Measurements from ENCODE around the gene DMGDH.

The DMGDH gene

DNA sequence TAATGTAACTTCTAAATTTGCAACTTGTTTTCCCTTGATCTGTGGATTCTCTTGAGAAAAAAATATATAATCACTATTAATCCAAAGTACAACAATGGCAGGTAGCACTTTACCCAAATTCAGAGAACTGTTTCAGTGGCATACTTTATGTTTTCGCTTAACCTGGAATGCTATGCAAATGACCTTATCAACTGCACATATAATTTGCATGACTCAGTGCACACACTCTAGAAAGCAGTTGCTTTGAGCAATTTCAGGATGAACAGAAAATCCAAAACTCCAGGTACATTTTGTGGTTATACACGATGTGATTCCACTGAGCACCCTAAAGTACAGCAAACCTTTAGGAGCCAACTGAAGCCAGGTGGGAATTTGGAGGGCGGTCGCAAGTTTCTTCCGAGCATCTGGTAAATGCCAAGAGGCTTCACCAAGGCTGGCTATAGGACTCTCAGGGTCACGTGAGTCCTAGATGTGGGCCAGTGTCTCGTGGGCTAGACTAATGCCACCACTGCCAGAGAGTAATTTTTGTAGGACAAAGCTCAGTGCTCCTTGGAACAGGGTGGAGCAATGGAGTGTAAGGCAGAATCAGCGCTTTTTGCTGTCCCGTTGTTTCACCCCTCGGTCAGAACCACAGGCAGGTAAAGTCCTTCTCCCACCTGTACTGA, 37.3 kb downstream of the DMGDH start:
- no peaks in the 10 kb centered on the region for H3K36me3 ChIP-seq (ENCODE audit: control insufficient read depth, insufficient read depth, low read length)
- H3K9me3 ChIP-seq (ENCODE audit: control insufficient read depth, insufficient read depth, low read depth, low read length): 0 out of 2 replicates have a peak, but pooled peaks cover 2% of the 10 kb centered on the region
- H3K9ac ChIP-seq (ENCODE audit: low read length): no peak overlapping the region
- H3K27me3 ChIP-seq (ENCODE audit: control insufficient read depth, insufficient read depth, low read length): no peaks in the 10 kb centered on the region
- no peak overlapping the region for H3K4me3 ChIP-seq (ENCODE audit: low read depth, low read length)
- H3K27ac ChIP-seq (ENCODE audit: low read depth, low read length): no peak overlapping the region
- H3K4me1 ChIP-seq (ENCODE audit: control insufficient read depth, insufficient read depth, low read length): no peaks in the 10 kb centered on the region

DNA sequence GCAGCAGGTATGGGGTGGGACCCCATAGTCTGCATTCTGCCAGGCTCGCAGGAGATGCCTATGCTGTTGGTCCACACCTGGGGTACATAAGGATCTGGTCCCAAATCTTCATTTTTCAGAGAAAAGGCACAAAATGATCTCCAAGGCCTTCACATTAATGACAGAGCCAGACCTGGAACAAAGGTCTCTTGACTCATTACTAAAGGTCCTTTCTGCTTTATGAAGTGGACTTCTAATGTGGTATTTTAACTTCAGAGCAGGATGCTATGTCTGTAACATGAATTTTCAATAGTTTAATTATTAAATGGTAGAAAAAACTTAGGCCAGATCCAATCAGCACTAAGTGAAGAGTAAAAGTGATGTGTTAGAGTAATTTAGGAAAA, 38.0 kb downstream of the DMGDH start:
- H3K36me3 ChIP-seq (ENCODE audit: control insufficient read depth, insufficient read depth, low read length): no peaks in the 10 kb centered on the region
- H3K27me3 ChIP-seq (ENCODE audit: control insufficient read depth, insufficient read depth, low read length): no peaks in the 10 kb centered on the region
- no peaks in the 10 kb centered on the region for H3K9me3 ChIP-seq (ENCODE audit: control insufficient read depth, insufficient read depth, low read depth, low read length)
- no peaks in the 10 kb centered on the region for H3K4me1 ChIP-seq (ENCODE audit: control insufficient read depth, insufficient read depth, low read length)
- no peak overlapping the region for H3K4me3 ChIP-seq (ENCODE audit: low read depth, low read length)
- H3K27ac ChIP-seq (ENCODE audit: low read depth, low read length): no peak overlapping the region
- no peak overlapping the region for H3K9ac ChIP-seq (ENCODE audit: low read length)

DNA sequence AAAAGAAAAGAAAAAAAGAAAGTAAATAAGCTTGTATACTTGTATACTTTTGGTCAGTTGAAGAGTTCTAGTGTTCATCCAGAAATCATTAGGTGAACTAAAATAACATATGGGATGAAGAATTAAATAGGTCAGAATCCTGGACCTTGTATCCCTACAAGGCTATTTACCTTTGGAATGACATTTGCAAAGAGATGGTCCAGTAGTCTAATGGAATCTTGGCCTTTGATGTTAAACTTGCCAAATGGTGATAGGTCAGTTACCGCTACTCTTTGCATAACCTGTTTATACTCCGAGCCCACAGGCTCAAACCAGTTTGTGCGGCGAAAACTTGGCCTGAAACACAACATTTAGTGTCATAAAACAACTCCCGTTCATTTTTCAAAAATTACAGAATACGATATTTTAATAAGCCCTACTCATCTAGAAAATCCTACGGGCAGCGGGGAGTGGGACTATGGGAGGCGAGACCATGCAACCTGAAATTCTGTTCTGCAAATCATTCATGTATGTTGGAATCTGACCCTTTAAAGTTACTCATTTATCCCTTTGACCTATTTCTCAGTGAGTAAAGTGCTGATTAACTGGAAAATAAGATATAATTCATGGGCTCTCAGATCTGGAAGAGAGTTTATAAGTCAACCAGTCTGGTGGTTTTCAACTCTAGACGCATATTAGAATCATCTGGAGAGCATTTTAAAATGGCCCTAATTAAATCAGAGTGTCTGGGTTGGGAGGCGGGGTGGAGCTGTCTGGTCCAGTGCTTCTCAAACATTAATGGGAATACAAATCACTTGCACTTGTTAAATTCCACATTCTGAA, 38.6 kb downstream of the DMGDH start:
- no peak overlapping the region for H3K27ac ChIP-seq (ENCODE audit: low read depth, low read length)
- H3K9ac ChIP-seq (ENCODE audit: low read length): no peak overlapping the region
- no peaks in the 10 kb centered on the region for H3K36me3 ChIP-seq (ENCODE audit: control insufficient read depth, insufficient read depth, low read length)
- H3K4me1 ChIP-seq (ENCODE audit: control insufficient read depth, insufficient read depth, low read length): no peaks in the 10 kb centered on the region
- no peaks in the 10 kb centered on the region for H3K9me3 ChIP-seq (ENCODE audit: control insufficient read depth, insufficient read depth, low read depth, low read length)
- H3K27me3 ChIP-seq (ENCODE audit: control insufficient read depth, insufficient read depth, low read length): no peaks in the 10 kb centered on the region
- no peak overlapping the region for H3K4me3 ChIP-seq (ENCODE audit: low read depth, low read length)

DNA sequence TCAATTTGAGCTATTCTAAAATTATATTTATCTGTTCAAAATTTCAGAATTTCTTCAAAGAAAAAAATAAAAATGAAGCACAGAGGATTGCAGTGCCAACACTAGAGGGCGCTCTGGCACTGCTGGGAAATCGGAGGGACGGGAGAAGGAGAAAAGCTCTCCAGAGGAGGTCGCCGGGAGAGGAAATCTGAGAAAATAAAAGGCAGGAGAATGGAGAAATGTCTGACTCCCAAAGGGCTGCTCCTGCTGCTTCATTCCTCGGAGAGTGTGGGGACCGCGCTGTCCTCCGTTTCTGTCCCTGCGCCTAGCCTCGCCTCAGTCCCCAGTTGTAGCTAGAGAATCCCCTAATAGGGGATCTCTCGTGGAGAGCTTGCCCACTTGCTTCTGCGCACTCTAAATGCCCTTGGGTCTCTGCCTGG, 44.4 kb downstream of the DMGDH start:
- H3K9me3 ChIP-seq (ENCODE audit: control insufficient read depth, insufficient read depth, low read depth, low read length): no peaks in the 10 kb centered on the region
- H3K27ac ChIP-seq (ENCODE audit: low read depth, low read length): no peak overlapping the region
- H3K9ac ChIP-seq (ENCODE audit: low read length): no peak overlapping the region
- H3K4me3 ChIP-seq (ENCODE audit: low read depth, low read length): peak overlapping the region; percentile 44
- no peaks in the 10 kb centered on the region for H3K27me3 ChIP-seq (ENCODE audit: control insufficient read depth, insufficient read depth, low read length)
- H3K4me1 ChIP-seq (ENCODE audit: control insufficient read depth, insufficient read depth, low read length): peaks cover 15% of the 10 kb centered on the region
- H3K36me3 ChIP-seq (ENCODE audit: control insufficient read depth, insufficient read depth, low read length): no peaks in the 10 kb centered on the region

DNA sequence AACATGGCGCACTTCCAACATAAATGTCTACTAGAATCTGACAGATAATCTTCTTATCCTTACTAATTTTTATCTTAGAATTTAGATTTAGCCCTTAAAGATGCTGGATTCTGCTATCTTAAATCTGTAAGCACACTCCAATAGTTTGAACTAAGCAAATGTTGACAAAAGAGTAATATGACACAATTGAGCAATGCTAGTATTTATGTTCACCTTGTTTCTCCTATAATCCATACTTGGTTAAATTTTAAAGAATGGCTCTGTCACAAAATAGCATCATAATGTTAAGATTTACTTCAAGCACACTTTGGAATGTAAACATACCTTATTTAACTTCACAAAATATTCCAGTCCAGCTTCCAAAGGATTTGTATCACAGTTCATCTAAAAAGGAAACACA, 45.5 kb downstream of the DMGDH start:
- no peak overlapping the region for H3K4me3 ChIP-seq (ENCODE audit: low read depth, low read length)
- no peak overlapping the region for H3K27ac ChIP-seq (ENCODE audit: low read depth, low read length)
- peaks cover 15% of the 10 kb centered on the region for H3K4me1 ChIP-seq (ENCODE audit: control insufficient read depth, insufficient read depth, low read length)
- H3K9ac ChIP-seq (ENCODE audit: low read length): no peak overlapping the region
- no peaks in the 10 kb centered on the region for H3K9me3 ChIP-seq (ENCODE audit: control insufficient read depth, insufficient read depth, low read depth, low read length)
- no peaks in the 10 kb centered on the region for H3K36me3 ChIP-seq (ENCODE audit: control insufficient read depth, insufficient read depth, low read length)
- H3K27me3 ChIP-seq (ENCODE audit: control insufficient read depth, insufficient read depth, low read length): no peaks in the 10 kb centered on the region

DNA sequence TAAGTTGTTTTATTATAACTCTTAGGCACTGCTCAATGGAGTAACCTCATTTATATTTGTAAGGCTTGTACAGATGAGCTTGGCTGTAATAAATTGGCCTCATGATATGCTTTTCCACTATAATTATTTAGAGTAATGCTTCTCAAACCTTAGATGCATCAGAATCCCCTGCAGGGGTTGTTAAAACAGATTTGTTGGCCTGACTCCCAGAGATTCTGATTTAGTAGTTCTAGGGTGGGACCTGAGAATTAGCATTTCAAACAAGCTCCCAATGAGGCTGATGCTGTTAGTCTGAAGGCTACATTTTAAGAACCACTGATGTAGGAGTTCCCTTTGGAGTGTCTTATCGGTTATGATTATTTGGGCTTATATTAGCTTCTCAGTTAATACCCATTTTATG, 46.1 kb downstream of the DMGDH start:
- H3K9me3 ChIP-seq (ENCODE audit: control insufficient read depth, insufficient read depth, low read depth, low read length): no peaks in the 10 kb centered on the region
- no peaks in the 10 kb centered on the region for H3K27me3 ChIP-seq (ENCODE audit: control insufficient read depth, insufficient read depth, low read length)
- H3K27ac ChIP-seq (ENCODE audit: low read depth, low read length): no peak overlapping the region
- peaks cover 15% of the 10 kb centered on the region for H3K4me1 ChIP-seq (ENCODE audit: control insufficient read depth, insufficient read depth, low read length)
- H3K4me3 ChIP-seq (ENCODE audit: low read depth, low read length): no peak overlapping the region
- H3K9ac ChIP-seq (ENCODE audit: low read length): no peak overlapping the region
- H3K36me3 ChIP-seq (ENCODE audit: control insufficient read depth, insufficient read depth, low read length): no peaks in the 10 kb centered on the region

DNA sequence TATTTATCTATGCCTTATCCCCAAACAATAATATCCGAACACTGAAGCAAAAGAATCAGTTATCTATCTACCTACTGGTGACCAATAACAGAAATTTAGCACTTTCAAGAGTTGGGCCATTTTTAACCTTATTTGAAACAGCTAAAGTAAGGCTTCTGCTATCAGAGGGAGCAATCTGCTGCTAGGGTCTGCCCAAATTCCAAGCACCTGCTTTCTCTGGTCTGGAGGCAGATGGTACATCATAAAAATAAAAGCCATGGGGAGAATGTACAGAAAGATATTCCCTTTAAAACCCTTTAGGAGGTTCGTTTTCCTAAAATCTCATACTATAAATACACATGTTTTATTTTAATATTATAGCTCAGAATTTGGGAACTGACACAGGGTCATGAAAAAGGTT, 46.7 kb downstream of the DMGDH start:
- no peak overlapping the region for H3K9ac ChIP-seq (ENCODE audit: low read length)
- H3K27ac ChIP-seq (ENCODE audit: low read depth, low read length): no peak overlapping the region
- peaks cover 15% of the 10 kb centered on the region for H3K4me1 ChIP-seq (ENCODE audit: control insufficient read depth, insufficient read depth, low read length)
- no peaks in the 10 kb centered on the region for H3K9me3 ChIP-seq (ENCODE audit: control insufficient read depth, insufficient read depth, low read depth, low read length)
- H3K4me3 ChIP-seq (ENCODE audit: low read depth, low read length): no peak overlapping the region
- H3K27me3 ChIP-seq (ENCODE audit: control insufficient read depth, insufficient read depth, low read length): no peaks in the 10 kb centered on the region
- no peaks in the 10 kb centered on the region for H3K36me3 ChIP-seq (ENCODE audit: control insufficient read depth, insufficient read depth, low read length)

DNA sequence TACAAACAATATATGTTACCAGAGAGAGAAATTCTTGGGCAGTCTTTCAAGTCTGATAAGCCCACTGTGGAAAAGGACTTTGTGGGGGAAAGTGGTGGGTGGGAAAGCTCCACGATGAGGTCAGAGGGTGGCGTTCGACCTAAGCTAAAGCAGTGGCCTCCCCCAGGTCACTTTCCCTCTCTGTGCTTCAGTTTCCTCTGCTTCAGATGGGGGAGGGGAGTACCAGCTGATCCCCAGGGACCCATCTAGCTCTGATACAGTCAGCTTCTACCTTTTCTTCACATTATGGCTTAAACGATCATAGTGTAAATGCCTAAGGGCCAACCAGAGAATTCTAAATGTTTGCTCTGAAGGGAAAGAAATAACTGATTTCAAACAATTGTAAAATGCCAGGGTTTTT, 47.7 kb downstream of the DMGDH start:
- Histone ChIP-seq H3K27ac (ENCODE audit: low read depth, low read length) (no peak overlapping the region), H3K27me3 (ENCODE audit: control insufficient read depth, insufficient read depth, low read length) (no peaks in the 10 kb centered on the region), H3K4me3 (ENCODE audit: low read depth, low read length) (no peak overlapping the region), H3K4me1 (ENCODE audit: control insufficient read depth, insufficient read depth, low read length) (peaks cover 15% of the 10 kb centered on the region), H3K36me3 (ENCODE audit: control insufficient read depth, insufficient read depth, low read length) (no peaks in the 10 kb centered on the region), H3K9me3 (ENCODE audit: control insufficient read depth, insufficient read depth, low read depth, low read length) (no peaks in the 10 kb centered on the region), H3K9ac (ENCODE audit: low read length) (no peak overlapping the region)

DNA sequence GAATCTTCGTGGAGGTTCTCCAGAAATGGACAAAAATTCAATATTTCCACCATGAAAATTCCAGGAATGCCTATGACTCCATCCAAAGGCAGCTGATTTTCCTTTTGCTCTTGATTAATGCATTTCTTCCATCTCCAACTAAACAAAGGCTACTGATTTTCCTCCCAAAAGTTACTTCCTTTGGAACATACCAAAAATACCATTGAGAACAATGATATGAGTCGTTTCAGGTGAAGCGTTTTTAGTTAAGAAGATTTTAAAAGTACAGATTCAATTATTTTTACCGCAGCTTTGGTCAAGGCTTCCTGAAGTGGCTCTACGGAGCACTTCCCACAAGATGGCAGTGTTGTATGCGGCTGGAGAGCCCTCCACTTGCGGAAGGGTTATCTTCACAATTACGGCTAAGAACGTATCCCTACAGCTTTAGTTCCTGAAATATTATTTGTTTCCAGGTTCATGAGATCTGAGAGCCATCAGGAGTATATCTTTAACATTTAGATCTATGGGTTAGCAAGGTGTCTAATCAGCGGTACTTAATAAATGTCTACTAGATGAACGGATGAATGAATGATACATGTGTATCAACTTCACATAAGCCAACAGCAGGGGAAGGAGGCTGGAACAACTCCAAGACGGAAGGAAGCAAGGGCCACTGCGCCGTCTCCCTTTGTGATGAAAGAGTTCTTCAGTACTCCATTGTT, 48.5 kb downstream of the DMGDH start:
- Histone ChIP-seq H3K4me3 (ENCODE audit: low read depth, low read length) (peak overlapping the region; percentile 9; the same call in 1 of the 2 replicates), H3K36me3 (ENCODE audit: control insufficient read depth, insufficient read depth, low read length) (no peaks in the 10 kb centered on the region), H3K9ac (ENCODE audit: low read length) (no peak overlapping the region), H3K9me3 (ENCODE audit: control insufficient read depth, insufficient read depth, low read depth, low read length) (no peaks in the 10 kb centered on the region), H3K4me1 (ENCODE audit: control insufficient read depth, insufficient read depth, low read length) (peaks cover 15% of the 10 kb centered on the region), H3K27ac (ENCODE audit: low read depth, low read length) (no peak overlapping the region), H3K27me3 (ENCODE audit: control insufficient read depth, insufficient read depth, low read length) (no peaks in the 10 kb centered on the region)

DNA sequence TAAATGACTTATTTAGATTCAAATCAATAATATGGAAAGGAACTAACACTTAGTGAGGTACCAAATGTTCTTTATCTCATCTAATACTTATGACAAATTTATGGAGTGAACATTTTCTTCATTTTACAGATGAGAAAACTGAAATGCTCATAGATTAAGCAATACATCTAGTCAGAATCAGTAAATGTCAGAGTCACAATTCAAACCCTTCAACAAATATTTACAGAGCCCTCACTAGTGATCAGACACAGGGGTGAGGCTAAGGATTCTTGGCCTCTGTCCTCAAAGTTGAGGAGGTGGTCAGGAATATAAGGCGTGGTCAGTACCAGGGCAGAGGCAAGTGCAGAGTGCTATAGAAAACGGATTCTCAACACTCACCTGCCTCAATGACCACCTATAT, 54.8 kb downstream of the DMGDH start:
- no peak overlapping the region for H3K27ac ChIP-seq (ENCODE audit: low read depth, low read length)
- H3K9ac ChIP-seq (ENCODE audit: low read length): no peak overlapping the region
- no peak overlapping the region for H3K4me3 ChIP-seq (ENCODE audit: low read depth, low read length)
- no peaks in the 10 kb centered on the region for H3K36me3 ChIP-seq (ENCODE audit: control insufficient read depth, insufficient read depth, low read length)
- no peaks in the 10 kb centered on the region for H3K4me1 ChIP-seq (ENCODE audit: control insufficient read depth, insufficient read depth, low read length)
- peaks cover 12% of the 10 kb centered on the region; the same call in 1 of the 2 replicates for H3K9me3 ChIP-seq (ENCODE audit: control insufficient read depth, insufficient read depth, low read depth, low read length)
- H3K27me3 ChIP-seq (ENCODE audit: control insufficient read depth, insufficient read depth, low read length): no peaks in the 10 kb centered on the region

DNA sequence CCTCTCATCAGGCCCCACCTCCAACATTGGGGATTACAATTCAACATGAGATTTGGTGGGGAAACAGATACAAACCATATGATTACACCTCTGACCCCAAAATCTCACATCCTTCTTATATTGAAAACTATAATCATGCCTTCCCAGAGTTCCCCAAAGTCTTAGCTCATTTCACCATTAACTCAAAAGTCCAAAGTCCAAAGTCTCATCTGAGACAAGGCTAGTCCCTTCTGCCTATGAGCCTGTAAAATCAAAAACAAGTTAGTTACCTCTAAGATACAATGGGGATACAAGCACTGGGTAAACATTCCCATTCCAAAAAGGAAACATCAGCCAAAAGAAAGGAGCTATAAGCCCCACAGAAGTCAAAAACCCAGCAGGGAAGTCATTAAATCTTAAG, 57.6 kb downstream of the DMGDH start:
- H3K9ac ChIP-seq (ENCODE audit: low read length): no peak overlapping the region
- no peaks in the 10 kb centered on the region for H3K4me1 ChIP-seq (ENCODE audit: control insufficient read depth, insufficient read depth, low read length)
- no peak overlapping the region for H3K27ac ChIP-seq (ENCODE audit: low read depth, low read length)
- no peak overlapping the region for H3K4me3 ChIP-seq (ENCODE audit: low read depth, low read length)
- H3K9me3 ChIP-seq (ENCODE audit: control insufficient read depth, insufficient read depth, low read depth, low read length): peaks cover 12% of the 10 kb centered on the region; the same call in 1 of the 2 replicates
- no peaks in the 10 kb centered on the region for H3K27me3 ChIP-seq (ENCODE audit: control insufficient read depth, insufficient read depth, low read length)
- no peaks in the 10 kb centered on the region for H3K36me3 ChIP-seq (ENCODE audit: control insufficient read depth, insufficient read depth, low read length)

Measured in HUES6 (cell line).